ENCODE results near the gene IMPDH1.

The IMPDH1 gene

GRCh38 chr7:128387216-128388144, 22.3 kb downstream of the IMPDH1 start:
- no peak overlapping the region for H3K27ac ChIP-seq (ENCODE audit: low read depth in 2 of 2, low read length in 2 of 2)
- no peaks in the 10 kb centered on the region for H3K4me1 ChIP-seq (ENCODE audit: control insufficient read depth in 2 of 2, insufficient read depth in 2 of 2, low read length in 2 of 2)
- peaks cover 0 to 2% of the 10 kb centered on the region in 2 donors for H3K27me3 ChIP-seq (ENCODE audit: control insufficient read depth in 2 of 2, insufficient read depth in 2 of 2, low read length in 2 of 2)
- no peaks in the 10 kb centered on the region for H3K36me3 ChIP-seq (ENCODE audit: control insufficient read depth in 2 of 2, insufficient read depth in 2 of 2, low read length in 2 of 2)
- H3K4me3 ChIP-seq (ENCODE audit: low read length in 2 of 2): no peak overlapping the region
- no peak overlapping the region for H3K9ac ChIP-seq (ENCODE audit: low read depth in 1 of 2, low read length in 2 of 2)
- H3K9me3 ChIP-seq (ENCODE audit: control insufficient read depth in 2 of 2, low read length in 2 of 2): no peaks in the 10 kb centered on the region

DNA sequence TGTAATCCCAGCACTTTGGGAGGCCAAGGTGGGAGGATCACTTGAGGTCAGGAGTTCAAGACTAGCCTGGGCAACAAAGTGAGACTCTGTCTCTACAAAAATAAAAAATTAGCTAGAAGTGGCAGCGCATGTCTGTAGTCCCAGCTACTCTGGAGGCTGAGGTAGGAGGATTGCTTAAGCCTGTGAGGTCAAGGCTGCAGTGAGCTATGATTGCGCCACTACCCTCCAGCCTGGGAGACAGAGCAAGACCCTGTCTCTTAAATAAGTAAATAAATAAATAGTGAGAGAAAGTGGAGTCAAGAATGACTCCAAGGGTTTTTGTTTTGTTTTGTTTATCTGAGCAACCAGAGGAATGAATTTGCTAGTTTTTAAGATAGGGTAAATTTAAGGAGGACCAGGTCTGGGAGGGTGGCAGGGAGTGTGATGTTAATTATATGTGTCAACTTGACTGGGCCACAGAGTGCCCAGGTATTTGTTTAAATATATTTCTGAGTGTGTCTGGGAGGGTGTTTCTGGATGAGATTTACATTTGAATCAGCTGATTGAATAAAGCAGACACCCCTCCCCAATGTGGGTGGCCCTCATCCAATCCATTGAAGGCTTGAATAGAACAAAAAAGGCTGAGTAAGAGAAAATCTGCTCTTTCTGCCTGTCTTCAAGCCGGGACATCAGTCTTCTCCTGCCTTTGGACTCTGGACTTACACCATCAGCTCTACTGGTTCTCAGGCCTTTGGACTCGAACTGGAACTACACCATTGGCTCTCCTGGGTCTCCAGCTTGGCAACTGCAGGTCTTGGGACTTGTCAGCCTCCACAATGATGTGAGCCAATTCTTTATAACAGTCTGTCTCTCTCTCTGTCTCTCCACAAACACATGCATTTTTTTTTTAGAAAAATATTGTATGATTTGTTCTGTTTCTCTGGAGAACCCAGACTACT, 23.5 kb downstream of the IMPDH1 start:
- H3K27ac ChIP-seq (ENCODE audit: low read depth in 2 of 2, low read length in 2 of 2): no peak overlapping the region
- H3K4me1 ChIP-seq (ENCODE audit: control insufficient read depth in 2 of 2, insufficient read depth in 2 of 2, low read length in 2 of 2): no peaks in the 10 kb centered on the region
- H3K9me3 ChIP-seq (ENCODE audit: control insufficient read depth in 2 of 2, low read length in 2 of 2): no peaks in the 10 kb centered on the region
- no peaks in the 10 kb centered on the region for H3K36me3 ChIP-seq (ENCODE audit: control insufficient read depth in 2 of 2, insufficient read depth in 2 of 2, low read length in 2 of 2)
- H3K27me3 ChIP-seq (ENCODE audit: control insufficient read depth in 2 of 2, insufficient read depth in 2 of 2, low read length in 2 of 2): peaks cover 0 to 2% of the 10 kb centered on the region in 2 donors
- no peak overlapping the region for H3K9ac ChIP-seq (ENCODE audit: low read depth in 1 of 2, low read length in 2 of 2)
- H3K4me3 ChIP-seq (ENCODE audit: low read length in 2 of 2): no peak overlapping the region

GRCh38 chr7:128384726-128385125, 25.1 kb downstream of the IMPDH1 start:
- no peak overlapping the region for H3K27ac ChIP-seq (ENCODE audit: low read depth in 2 of 2, low read length in 2 of 2)
- H3K4me1 ChIP-seq (ENCODE audit: control insufficient read depth in 2 of 2, insufficient read depth in 2 of 2, low read length in 2 of 2): no peaks in the 10 kb centered on the region
- no peaks in the 10 kb centered on the region for H3K36me3 ChIP-seq (ENCODE audit: control insufficient read depth in 2 of 2, insufficient read depth in 2 of 2, low read length in 2 of 2)
- no peak overlapping the region for H3K9ac ChIP-seq (ENCODE audit: low read depth in 1 of 2, low read length in 2 of 2)
- H3K27me3 ChIP-seq (ENCODE audit: control insufficient read depth in 2 of 2, insufficient read depth in 2 of 2, low read length in 2 of 2): peaks cover 0 to 2% of the 10 kb centered on the region in 2 donors
- no peak overlapping the region for H3K4me3 ChIP-seq (ENCODE audit: low read length in 2 of 2)
- H3K9me3 ChIP-seq (ENCODE audit: control insufficient read depth in 2 of 2, low read length in 2 of 2): no peaks in the 10 kb centered on the region

DNA sequence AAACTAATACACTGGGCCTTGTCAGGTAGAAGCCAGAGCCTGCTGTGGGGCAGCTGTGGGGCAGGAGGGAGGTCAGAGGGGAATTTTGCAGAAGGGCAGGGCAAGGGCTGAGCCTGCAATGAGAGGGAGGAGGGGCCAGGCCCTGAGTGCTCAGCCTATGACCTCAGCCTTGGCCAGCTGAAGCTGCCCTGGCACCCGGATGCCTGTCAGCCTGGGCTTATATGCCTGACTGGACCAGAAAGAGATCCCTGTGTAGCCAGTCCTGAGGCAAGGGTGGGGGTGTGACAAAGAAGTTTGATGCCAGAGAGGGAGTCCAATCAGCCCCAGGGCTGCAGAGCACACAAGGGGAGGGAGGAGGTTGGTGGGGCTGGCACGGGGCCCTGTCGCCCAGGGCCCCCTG, 26.0 kb downstream of the IMPDH1 start:
- H3K36me3 ChIP-seq (ENCODE audit: control insufficient read depth in 2 of 2, insufficient read depth in 2 of 2, low read length in 2 of 2): no peaks in the 10 kb centered on the region
- no peak overlapping the region for H3K27ac ChIP-seq (ENCODE audit: low read depth in 2 of 2, low read length in 2 of 2)
- H3K4me3 ChIP-seq (ENCODE audit: low read length in 2 of 2): no peak overlapping the region
- H3K27me3 ChIP-seq (ENCODE audit: control insufficient read depth in 2 of 2, insufficient read depth in 2 of 2, low read length in 2 of 2): no peaks in the 10 kb centered on the region
- no peak overlapping the region for H3K9ac ChIP-seq (ENCODE audit: low read depth in 1 of 2, low read length in 2 of 2)
- H3K4me1 ChIP-seq (ENCODE audit: control insufficient read depth in 2 of 2, insufficient read depth in 2 of 2, low read length in 2 of 2): no peaks in the 10 kb centered on the region
- no peaks in the 10 kb centered on the region for H3K9me3 ChIP-seq (ENCODE audit: control insufficient read depth in 2 of 2, low read length in 2 of 2)

GRCh38 chr7:128381161-128381821, 28.5 kb downstream of the IMPDH1 start:
- Histone ChIP-seq H3K9me3 (ENCODE audit: control insufficient read depth in 2 of 2, low read length in 2 of 2) (no peaks in the 10 kb centered on the region), H3K27me3 (ENCODE audit: control insufficient read depth in 2 of 2, insufficient read depth in 2 of 2, low read length in 2 of 2) (no peaks in the 10 kb centered on the region), H3K9ac (ENCODE audit: low read depth in 1 of 2, low read length in 2 of 2) (no peak overlapping the region), H3K4me3 (ENCODE audit: low read length in 2 of 2) (no peak overlapping the region), H3K4me1 (ENCODE audit: control insufficient read depth in 2 of 2, insufficient read depth in 2 of 2, low read length in 2 of 2) (no peaks in the 10 kb centered on the region), H3K36me3 (ENCODE audit: control insufficient read depth in 2 of 2, insufficient read depth in 2 of 2, low read length in 2 of 2) (no peaks in the 10 kb centered on the region), H3K27ac (ENCODE audit: low read depth in 2 of 2, low read length in 2 of 2) (no peak overlapping the region)

GRCh38 chr7:128380483-128381106, 29.2 kb downstream of the IMPDH1 start:
- Histone ChIP-seq H3K4me3 (ENCODE audit: low read length in 2 of 2) (no peak overlapping the region), H3K36me3 (ENCODE audit: control insufficient read depth in 2 of 2, insufficient read depth in 2 of 2, low read length in 2 of 2) (no peaks in the 10 kb centered on the region), H3K9ac (ENCODE audit: low read depth in 1 of 2, low read length in 2 of 2) (no peak overlapping the region), H3K27ac (ENCODE audit: low read depth in 2 of 2, low read length in 2 of 2) (no peak overlapping the region), H3K27me3 (ENCODE audit: control insufficient read depth in 2 of 2, insufficient read depth in 2 of 2, low read length in 2 of 2) (no peaks in the 10 kb centered on the region), H3K9me3 (ENCODE audit: control insufficient read depth in 2 of 2, low read length in 2 of 2) (no peaks in the 10 kb centered on the region), H3K4me1 (ENCODE audit: control insufficient read depth in 2 of 2, insufficient read depth in 2 of 2, low read length in 2 of 2) (no peaks in the 10 kb centered on the region)

GRCh38 chr7:128379900-128380479, 29.8 kb downstream of the IMPDH1 start:
- Histone ChIP-seq H3K27me3 (ENCODE audit: control insufficient read depth in 2 of 2, insufficient read depth in 2 of 2, low read length in 2 of 2) (no peaks in the 10 kb centered on the region), H3K27ac (ENCODE audit: low read depth in 2 of 2, low read length in 2 of 2) (no peak overlapping the region), H3K4me1 (ENCODE audit: control insufficient read depth in 2 of 2, insufficient read depth in 2 of 2, low read length in 2 of 2) (no peaks in the 10 kb centered on the region), H3K9ac (ENCODE audit: low read depth in 1 of 2, low read length in 2 of 2) (no peak overlapping the region), H3K4me3 (ENCODE audit: low read length in 2 of 2) (no peak overlapping the region), H3K9me3 (ENCODE audit: control insufficient read depth in 2 of 2, low read length in 2 of 2) (no peaks in the 10 kb centered on the region), H3K36me3 (ENCODE audit: control insufficient read depth in 2 of 2, insufficient read depth in 2 of 2, low read length in 2 of 2) (no peaks in the 10 kb centered on the region)

- H3K9ac ChIP-seq (ENCODE audit: low read depth in 1 of 2, low read length in 2 of 2): no peak overlapping the region
- no peak overlapping the region for H3K27ac ChIP-seq (ENCODE audit: low read depth in 2 of 2, low read length in 2 of 2)
- H3K4me1 ChIP-seq (ENCODE audit: control insufficient read depth in 2 of 2, insufficient read depth in 2 of 2, low read length in 2 of 2): no peaks in the 10 kb centered on the region
- no peaks in the 10 kb centered on the region for H3K36me3 ChIP-seq (ENCODE audit: control insufficient read depth in 2 of 2, insufficient read depth in 2 of 2, low read length in 2 of 2)
- H3K9me3 ChIP-seq (ENCODE audit: control insufficient read depth in 2 of 2, low read length in 2 of 2): no peaks in the 10 kb centered on the region
- no peak overlapping the region for H3K4me3 ChIP-seq (ENCODE audit: low read length in 2 of 2)
- no peaks in the 10 kb centered on the region for H3K27me3 ChIP-seq (ENCODE audit: control insufficient read depth in 2 of 2, insufficient read depth in 2 of 2, low read length in 2 of 2)
These were observed 31.1 kb downstream of the IMPDH1 start for GRCh38 chr7:128378637-128379036.

- H3K27me3 ChIP-seq (ENCODE audit: control insufficient read depth in 2 of 2, insufficient read depth in 2 of 2, low read length in 2 of 2): no peaks in the 10 kb centered on the region
- H3K36me3 ChIP-seq (ENCODE audit: control insufficient read depth in 2 of 2, insufficient read depth in 2 of 2, low read length in 2 of 2): no peaks in the 10 kb centered on the region
- no peak overlapping the region for H3K4me3 ChIP-seq (ENCODE audit: low read length in 2 of 2)
- H3K4me1 ChIP-seq (ENCODE audit: control insufficient read depth in 2 of 2, insufficient read depth in 2 of 2, low read length in 2 of 2): no peaks in the 10 kb centered on the region
- H3K9me3 ChIP-seq (ENCODE audit: control insufficient read depth in 2 of 2, low read length in 2 of 2): no peaks in the 10 kb centered on the region
- H3K27ac ChIP-seq (ENCODE audit: low read depth in 2 of 2, low read length in 2 of 2): no peak overlapping the region
- H3K9ac ChIP-seq (ENCODE audit: low read depth in 1 of 2, low read length in 2 of 2): no peak overlapping the region
These were observed 33.7 kb downstream of the IMPDH1 start for GRCh38 chr7:128376077-128376476.

All from mucosa of rectum (tissue), 2 donors.